Measurements from ENCODE around the gene SLC7A9.
"Not testable (repeated sequence)": the region's sequence is repeated elsewhere in the genome, so short reads cannot be mapped to it uniquely, and the experiment has no call there.

The SLC7A9 gene

GRCh38 chr19:32869369-32869965 lies at the start of gene SLC7A9:
TSS of gene SLC7A9 (minus strand) at chr19:32869767. CDS start at chr19:32868534, 1,233 bp downstream.
- DNase-seq, result no peak

GRCh38 chr19:32919365-32919764 lies 49.8 kb upstream of the SLC7A9 start:
- DNase-seq, result no peak

- DNase-seq, result no peak
These were observed 48.0 kb upstream of the SLC7A9 start for GRCh38 chr19:32917616-32917996.

- DNase-seq, result peak; percentile 36
These were observed 47.5 kb upstream of the SLC7A9 start for GRCh38 chr19:32916969-32917615.

GRCh38 chr19:32914879-32915660 lies 45.5 kb upstream of the SLC7A9 start:
- DNase-seq, result peak; percentile 36

GRCh38 chr19:32911467-32911866 lies 41.9 kb upstream of the SLC7A9 start:
- DNase-seq, result no peak

GRCh38 chr19:32910874-32911273 lies 41.3 kb upstream of the SLC7A9 start:
- no peak for DNase-seq

GRCh38 chr19:32910094-32910493 lies 40.5 kb upstream of the SLC7A9 start:
- DNase-seq, result no peak

- no peak for DNase-seq
These were observed 39.7 kb upstream of the SLC7A9 start for GRCh38 chr19:32909257-32909656.

- no peak for DNase-seq
These were observed 39.1 kb upstream of the SLC7A9 start for GRCh38 chr19:32908641-32909190.

- DNase-seq, result no peak
These were observed 32.9 kb upstream of the SLC7A9 start for GRCh38 chr19:32902448-32902847.

GRCh38 chr19:32901504-32902161 lies 32.1 kb upstream of the SLC7A9 start:
- DNase-seq, result no peak

- DNase-seq, result no peak
These were observed 27.1 kb upstream of the SLC7A9 start for GRCh38 chr19:32896516-32897214.

- no peak for DNase-seq
These were observed 25.8 kb upstream of the SLC7A9 start for GRCh38 chr19:32895384-32895783.

GRCh38 chr19:32891609-32892008 lies 22.0 kb upstream of the SLC7A9 start:
- DNase-seq, result no peak

GRCh38 chr19:32890841-32891240 lies 21.3 kb upstream of the SLC7A9 start:
- no peak for DNase-seq

- DNase-seq, result no peak
These were observed 20.8 kb upstream of the SLC7A9 start for GRCh38 chr19:32890326-32890725.

- DNase-seq, result no peak
These were observed 19.8 kb upstream of the SLC7A9 start for GRCh38 chr19:32889137-32889934.

- DNase-seq, result no peak
These were observed 18.1 kb upstream of the SLC7A9 start for GRCh38 chr19:32887572-32888215.

- no peak for DNase-seq
These were observed 16.7 kb upstream of the SLC7A9 start for GRCh38 chr19:32886241-32886640.

- not testable (repeated sequence) for DNase-seq
These were observed 15.7 kb upstream of the SLC7A9 start for GRCh38 chr19:32885255-32885654.
